ENCODE measurements around the gene CEBPE.

Gene CEBPE

GRCh38 chr14:23071244-23071920 is 47.7 kb downstream of the CEBPE start:
- DNase-seq, result peak; percentile 91

- DNase-seq, result no peak
These were observed 48.6 kb downstream of the CEBPE start for GRCh38 chr14:23070262-23071129.

- no peak for DNase-seq
These were observed 49.6 kb downstream of the CEBPE start for GRCh38 chr14:23069413-23069806.

- DNase-seq, result peak; percentile 86
These were observed 50.2 kb downstream of the CEBPE start for GRCh38 chr14:23068789-23069412.

- DNase-seq, result no peak
These were observed 50.9 kb downstream of the CEBPE start for GRCh38 chr14:23067847-23068788.

Measured in activated CD4-positive, alpha-beta T cell treated with anti-CD3 and anti-CD28 coated beads, Interleukin-2, Interleukin-6, amounts not matched to agents 100 ng/mL and 50 ng/mL, durations not matched to agents 16 hours and 8 hours (primary cell).